ENCODE data around the gene SLC17A9.

GRCh38 chr20:62989201-62989601 lies 36.7 kb downstream of the SLC17A9 start:
- TF ChIP-seq EZH2 (IDR thresholded peaks at IDR 0.05): no peak
- TF ChIP-seq POLR2AphosphoS5 (IDR thresholded peaks at IDR 0.05; ENCODE audit: borderline replicate concordance, low read depth, low read length): no peak

Measured in SK-N-MC (cell line).